Measurements from ENCODE around the gene FNDC1.

The FNDC1 gene

DNA sequence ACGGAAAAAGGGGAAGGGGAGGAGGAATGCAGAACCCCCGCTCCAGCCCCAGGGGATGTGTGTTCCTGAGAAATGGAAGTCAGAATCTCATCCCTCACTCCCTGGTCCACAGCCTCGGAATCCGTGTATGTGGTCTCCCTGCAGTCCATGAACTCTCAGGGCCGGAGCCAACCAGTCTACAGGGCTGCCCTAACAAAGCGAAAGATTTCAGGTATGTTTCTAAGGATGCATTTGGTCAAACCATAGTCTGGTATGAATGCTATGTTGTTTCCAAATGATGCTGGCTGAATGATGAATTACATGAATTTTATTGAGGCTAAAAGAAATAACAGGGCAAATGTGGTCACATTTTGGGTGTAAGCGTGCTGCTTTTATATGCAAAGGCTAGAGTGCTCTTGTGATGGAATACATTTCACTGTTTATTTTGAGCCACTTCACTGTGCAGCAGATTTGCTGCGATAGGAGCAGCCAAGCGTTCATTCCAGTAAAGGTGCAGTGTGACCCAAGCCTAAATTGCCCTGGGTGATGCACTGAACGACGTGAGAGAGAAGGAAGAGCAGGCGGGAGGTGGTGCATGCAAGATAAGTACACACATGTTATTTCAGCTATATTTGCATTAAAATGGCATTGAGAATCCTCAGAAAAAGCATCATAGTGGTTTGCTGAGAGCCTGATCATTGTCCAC, 52.4 kb downstream of the FNDC1 start:
- no peak overlapping the region for H3K27ac Mint-ChIP-seq
- H3K27me3 Mint-ChIP-seq (ENCODE audit: low read depth, poor library complexity): peaks cover 19% of the 10 kb centered on the region
- peaks cover 17% of the 10 kb centered on the region for H3K4me1 Mint-ChIP-seq
- peaks cover 22% of the 10 kb centered on the region for H3K9me3 Mint-ChIP-seq
- no peak overlapping the region for H3K4me3 Mint-ChIP-seq
- no peaks in the 10 kb centered on the region for H3K36me3 Mint-ChIP-seq (ENCODE audit: low read depth)
- TF ChIP-seq, protein P1, sequence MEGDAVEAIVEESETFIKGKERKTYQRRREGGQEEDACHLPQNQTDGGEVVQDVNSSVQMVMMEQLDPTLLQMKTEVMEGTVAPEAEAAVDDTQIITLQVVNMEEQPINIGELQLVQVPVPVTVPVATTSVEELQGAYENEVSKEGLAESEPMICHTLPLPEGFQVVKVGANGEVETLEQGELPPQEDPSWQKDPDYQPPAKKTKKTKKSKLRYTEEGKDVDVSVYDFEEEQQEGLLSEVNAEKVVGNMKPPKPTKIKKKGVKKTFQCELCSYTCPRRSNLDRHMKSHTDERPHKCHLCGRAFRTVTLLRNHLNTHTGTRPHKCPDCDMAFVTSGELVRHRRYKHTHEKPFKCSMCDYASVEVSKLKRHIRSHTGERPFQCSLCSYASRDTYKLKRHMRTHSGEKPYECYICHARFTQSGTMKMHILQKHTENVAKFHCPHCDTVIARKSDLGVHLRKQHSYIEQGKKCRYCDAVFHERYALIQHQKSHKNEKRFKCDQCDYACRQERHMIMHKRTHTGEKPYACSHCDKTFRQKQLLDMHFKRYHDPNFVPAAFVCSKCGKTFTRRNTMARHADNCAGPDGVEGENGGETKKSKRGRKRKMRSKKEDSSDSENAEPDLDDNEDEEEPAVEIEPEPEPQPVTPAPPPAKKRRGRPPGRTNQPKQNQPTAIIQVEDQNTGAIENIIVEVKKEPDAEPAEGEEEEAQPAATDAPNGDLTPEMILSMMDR (IDR thresholded peaks at IDR 0.05): no peak
- no peak for DNase-seq

DNA sequence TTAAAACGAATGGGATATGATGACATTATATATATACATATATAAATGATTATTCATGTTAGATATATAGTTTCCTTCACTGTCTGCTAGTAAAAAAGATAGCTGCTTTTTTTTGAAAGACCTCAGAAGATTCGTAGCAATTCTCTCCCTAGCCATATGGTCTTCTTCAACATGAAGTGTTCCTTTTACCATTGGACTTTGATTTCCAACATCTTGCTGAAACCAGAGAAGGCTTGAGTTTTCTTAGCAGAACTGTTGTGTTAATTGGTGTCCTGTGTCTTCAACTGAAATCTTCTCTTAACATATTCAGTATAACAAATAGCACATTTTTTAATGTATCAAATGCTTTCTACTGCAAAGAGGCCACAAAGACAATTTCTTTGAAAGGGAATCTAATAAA, 55.3 kb downstream of the FNDC1 start:
- TF ChIP-seq, protein P1 (IDR thresholded peaks at IDR 0.05): no peak
- peaks cover 22% of the 10 kb centered on the region for H3K27me3 Mint-ChIP-seq (ENCODE audit: low read depth, poor library complexity)
- H3K4me3 Mint-ChIP-seq: no peak overlapping the region
- H3K4me1 Mint-ChIP-seq: peaks cover 8% of the 10 kb centered on the region
- no peak for DNase-seq
- no peaks in the 10 kb centered on the region for H3K36me3 Mint-ChIP-seq (ENCODE audit: low read depth)
- H3K9me3 Mint-ChIP-seq: peaks cover 12% of the 10 kb centered on the region
- no peak overlapping the region for H3K27ac Mint-ChIP-seq

DNA sequence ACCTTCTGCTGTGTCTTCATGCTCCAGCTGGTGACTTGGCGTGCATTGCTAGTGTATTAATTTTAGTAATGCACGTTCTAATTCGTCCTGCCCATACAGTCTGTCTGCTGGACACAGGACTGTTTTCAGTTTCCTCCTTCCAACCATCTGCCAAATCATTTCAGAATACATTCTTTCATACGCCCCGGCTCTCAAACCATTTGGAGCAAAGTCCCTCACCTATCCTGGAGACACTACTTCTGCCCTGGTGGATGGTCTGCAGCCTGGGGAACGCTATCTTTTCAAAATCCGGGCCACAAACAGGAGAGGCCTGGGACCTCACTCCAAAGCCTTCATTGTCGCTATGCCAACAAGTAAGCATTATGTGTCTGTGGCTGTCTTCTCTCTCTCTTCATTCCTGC, 60.5 kb downstream of the FNDC1 start:
- Mint-ChIP-seq H3K27ac (no peak overlapping the region), H3K4me1 (no peaks in the 10 kb centered on the region), H3K27me3 (ENCODE audit: low read depth, poor library complexity) (peaks cover 54% of the 10 kb centered on the region), H3K9me3 (peaks cover 9% of the 10 kb centered on the region), H3K36me3 (ENCODE audit: low read depth) (no peaks in the 10 kb centered on the region), H3K4me3 (no peak overlapping the region)
- no peak for DNase-seq
- TF ChIP-seq, protein P1 (IDR thresholded peaks at IDR 0.05): no peak

DNA sequence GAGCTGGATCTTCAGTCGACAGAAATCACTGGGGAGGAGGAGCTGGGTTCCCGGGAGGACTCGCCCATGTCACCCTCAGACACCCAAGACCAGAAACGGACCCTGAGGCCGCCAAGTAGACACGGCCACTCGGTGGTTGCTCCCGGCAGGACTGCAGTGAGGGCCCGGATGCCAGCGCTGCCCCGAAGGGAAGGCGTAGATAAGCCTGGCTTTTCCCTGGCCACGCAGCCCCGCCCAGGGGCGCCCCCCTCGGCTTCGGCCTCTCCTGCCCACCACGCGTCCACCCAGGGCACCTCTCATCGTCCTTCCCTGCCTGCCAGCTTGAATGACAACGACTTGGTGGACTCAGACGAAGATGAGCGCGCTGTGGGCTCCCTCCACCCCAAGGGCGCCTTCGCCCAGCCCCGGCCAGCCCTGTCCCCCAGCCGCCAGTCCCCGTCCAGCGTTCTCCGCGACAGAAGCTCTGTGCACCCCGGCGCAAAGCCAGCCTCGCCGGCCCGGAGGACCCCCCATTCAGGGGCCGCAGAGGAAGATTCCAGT, 63.0 kb downstream of the FNDC1 start:
- peaks cover 10% of the 10 kb centered on the region for H3K9me3 Mint-ChIP-seq

DNA sequence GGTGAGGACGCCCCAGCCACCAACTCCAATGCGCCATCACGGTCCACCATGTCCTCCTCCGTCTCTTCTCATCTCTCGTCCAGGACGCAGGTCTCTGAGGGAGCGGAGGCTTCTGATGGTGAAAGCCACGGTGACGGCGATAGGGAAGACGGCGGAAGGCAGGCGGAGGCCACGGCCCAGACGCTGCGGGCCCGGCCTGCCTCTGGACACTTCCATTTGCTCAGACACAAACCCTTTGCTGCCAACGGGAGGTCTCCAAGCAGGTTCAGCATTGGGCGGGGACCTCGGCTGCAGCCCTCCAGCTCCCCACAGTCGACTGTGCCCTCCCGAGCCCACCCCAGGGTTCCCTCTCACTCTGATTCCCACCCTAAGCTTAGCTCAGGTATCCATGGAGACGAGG, 63.6 kb downstream of the FNDC1 start:
- H3K36me3 Mint-ChIP-seq (ENCODE audit: low read depth): no peaks in the 10 kb centered on the region
- H3K4me1 Mint-ChIP-seq: no peaks in the 10 kb centered on the region

More for the DNA sequence above, 63.0 kb downstream of the FNDC1 start:
- no peak for DNase-seq
- no peaks in the 10 kb centered on the region for H3K4me1 Mint-ChIP-seq
- peaks cover 67% of the 10 kb centered on the region for H3K27me3 Mint-ChIP-seq (ENCODE audit: low read depth, poor library complexity)
- TF ChIP-seq, protein P1 (IDR thresholded peaks at IDR 0.05): no peak
- H3K4me3 Mint-ChIP-seq: no peak overlapping the region
- no peak overlapping the region for H3K27ac Mint-ChIP-seq
- no peaks in the 10 kb centered on the region for H3K36me3 Mint-ChIP-seq (ENCODE audit: low read depth)

More for the DNA sequence above, 63.6 kb downstream of the FNDC1 start:
- Mint-ChIP-seq H3K9me3 (peaks cover 10% of the 10 kb centered on the region), H3K4me3 (no peak overlapping the region), H3K27ac (no peak overlapping the region), H3K27me3 (ENCODE audit: low read depth, poor library complexity) (peaks cover 70% of the 10 kb centered on the region)
- TF ChIP-seq, protein P1 (IDR thresholded peaks at IDR 0.05): no peak
- DNase-seq: no peak
